GM12874 (cell line): Measurements from ENCODE around the gene NOP58.

ENCODE experiments used
- CTCF ChIP-seq: IDR thresholded peaks from 2 replicates; pipeline ENCODE4 v1.5.1; 2011; ENCODE audit warnings: low read depth, mild to moderate bottlenecking, control low read depth, low read length, moderate library complexity; ENCODE audit not compliant: insufficient read depth

The NOP58 gene

GRCh38 chr2:202289394-202290204, 24.0 kb downstream of the NOP58 start:
- no peak for TF ChIP-seq CTCF

- no peak for TF ChIP-seq CTCF
Measured at GRCh38 chr2:202290316-202290715, 24.8 kb downstream of the NOP58 start.

- TF ChIP-seq CTCF: no peak
Measured at GRCh38 chr2:202290970-202291369, 25.4 kb downstream of the NOP58 start.

GRCh38 chr2:202299712-202300111, 34.1 kb downstream of the NOP58 start:
- no peak for TF ChIP-seq CTCF

GRCh38 chr2:202306034-202306433, 40.5 kb downstream of the NOP58 start:
- no peak for TF ChIP-seq CTCF

- TF ChIP-seq CTCF: no peak
Measured at GRCh38 chr2:202307690-202308089, 42.1 kb downstream of the NOP58 start.

GRCh38 chr2:202311823-202312388, 46.3 kb downstream of the NOP58 start:
- TF ChIP-seq CTCF: no peak
